H54 (cell line): ENCODE results near the gene ATP13A4.

Experiments used
- DNase-seq: peaks from one replicate; pipeline ENCODE4 v3.0.0; 2011; ENCODE audit warnings: low spot score, mixed read lengths; ENCODE audit not compliant: insufficient read length
- FAIRE-seq: peaks from 3 replicates; lab custom pipeline; 2011; peaks lifted over from hg19 to GRCh38; lab: Jason Lieb, UNC
- POLR2A ChIP-seq: IDR thresholded peaks from 2 replicates; pipeline ENCODE4 v1.6.1; 2011; ENCODE audit warnings: low read depth, mild to moderate bottlenecking, low read length

ATP13A4 gene

DNA sequence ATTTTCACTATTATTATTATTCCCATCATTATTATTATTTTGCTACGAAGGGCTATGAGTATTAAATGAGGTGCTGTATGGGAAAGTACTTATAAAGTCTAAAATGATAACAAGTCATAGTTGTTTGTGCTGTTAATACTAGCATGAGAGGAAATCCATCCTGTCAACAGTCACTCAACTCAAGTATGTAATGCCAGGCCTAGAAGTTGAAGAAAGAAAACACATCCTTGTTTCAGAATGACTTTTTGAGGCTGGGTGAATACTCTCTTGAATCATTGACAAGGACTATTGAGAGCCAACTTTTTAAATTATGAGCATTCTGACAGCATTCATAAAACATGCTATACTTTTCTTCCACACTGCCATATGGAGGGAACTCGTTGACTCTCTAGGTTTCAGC, 115.3 kb downstream of the ATP13A4 start:
- TF ChIP-seq POLR2A = no peak
- DNase-seq (no peak), FAIRE-seq (no peak)

- no peak for TF ChIP-seq POLR2A
- no peak for FAIRE-seq
- no peak for DNase-seq
Observed at GRCh38 chr3:193418576-193419373, 135.9 kb downstream of the ATP13A4 start.

GRCh38 chr3:193416629-193417028, 138.1 kb downstream of the ATP13A4 start:
- TF ChIP-seq POLR2A = no peak
- DNase-seq (no peak), FAIRE-seq (no peak)

GRCh38 chr3:193407688-193408087, 147.0 kb downstream of the ATP13A4 start:
- TF ChIP-seq POLR2A = no peak
- DNase-seq (no peak), FAIRE-seq (no peak)

GRCh38 chr3:193407112-193407511, 147.6 kb downstream of the ATP13A4 start:
- TF ChIP-seq POLR2A = no peak
- DNase-seq (no peak), FAIRE-seq (no peak)

DNA sequence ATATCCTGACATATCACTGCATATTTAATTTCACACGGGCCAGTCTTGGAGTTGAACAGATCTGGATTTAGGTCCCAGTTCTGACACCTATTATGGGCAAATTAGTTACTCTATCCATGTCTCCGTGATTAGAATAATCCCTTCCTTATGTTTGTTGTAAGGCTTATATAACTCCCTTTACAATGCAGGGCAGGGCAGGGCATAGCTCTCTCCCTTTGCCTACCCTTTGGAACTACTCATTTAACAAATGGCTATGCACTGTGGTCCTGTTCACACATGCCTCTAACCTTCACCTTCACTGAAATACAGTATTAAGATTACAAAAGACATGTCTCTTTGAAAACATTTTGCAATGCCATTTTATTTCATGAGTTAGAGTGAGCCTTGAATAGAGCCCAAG, 151.4 kb downstream of the ATP13A4 start:
- FAIRE-seq (no peak), DNase-seq (no peak)
- TF ChIP-seq POLR2A = no peak

GRCh38 chr3:193400304-193400703, 154.4 kb downstream of the ATP13A4 start:
- FAIRE-seq (no peak), DNase-seq (no peak)
- TF ChIP-seq POLR2A = no peak

DNA sequence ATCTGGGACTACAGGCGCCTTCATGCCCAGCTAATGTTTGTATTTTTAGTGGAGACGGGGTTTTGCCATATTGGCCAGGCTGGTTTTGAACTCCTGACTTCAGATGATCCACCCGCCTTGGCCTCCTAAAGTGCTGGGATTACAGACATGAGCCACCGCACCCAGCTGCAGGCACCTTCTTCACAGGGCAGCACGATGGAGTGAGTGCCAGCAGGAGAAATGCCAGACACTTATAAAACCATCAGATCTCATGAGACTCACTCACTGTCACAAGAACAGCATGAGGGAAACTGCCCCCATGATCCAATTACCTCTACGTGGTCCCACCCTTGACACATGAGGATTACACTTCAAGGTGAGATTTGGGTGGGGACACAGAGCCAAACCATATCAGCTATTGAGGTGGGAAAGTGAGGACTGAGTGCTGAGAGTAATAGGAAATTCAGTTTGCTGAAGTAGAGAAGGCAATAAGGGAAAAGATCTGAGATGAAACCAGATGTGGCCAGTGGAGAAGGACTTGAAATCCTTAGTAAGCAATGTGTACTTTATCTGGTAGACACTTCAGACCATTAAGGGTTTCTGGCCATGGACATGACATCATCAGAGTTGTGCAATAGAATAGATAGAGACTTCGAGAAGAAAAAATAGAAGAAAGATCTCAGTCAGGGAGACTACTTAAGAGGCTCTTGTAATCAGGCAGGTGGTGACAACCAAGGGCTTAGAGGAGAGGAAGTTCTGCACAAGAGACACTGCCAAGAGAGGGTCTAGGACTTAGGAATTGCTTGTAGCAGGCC, 158.0 kb downstream of the ATP13A4 start:
- DNase-seq (no peak), FAIRE-seq (no peak)
- no peak for TF ChIP-seq POLR2A

- no peak for TF ChIP-seq POLR2A
- DNase-seq (no peak), FAIRE-seq (no peak)
Observed at GRCh38 chr3:193391902-193392301, 162.8 kb downstream of the ATP13A4 start.

GRCh38 chr3:193389335-193389734, 165.4 kb downstream of the ATP13A4 start:
- no peak for DNase-seq
- no peak for FAIRE-seq

DNA sequence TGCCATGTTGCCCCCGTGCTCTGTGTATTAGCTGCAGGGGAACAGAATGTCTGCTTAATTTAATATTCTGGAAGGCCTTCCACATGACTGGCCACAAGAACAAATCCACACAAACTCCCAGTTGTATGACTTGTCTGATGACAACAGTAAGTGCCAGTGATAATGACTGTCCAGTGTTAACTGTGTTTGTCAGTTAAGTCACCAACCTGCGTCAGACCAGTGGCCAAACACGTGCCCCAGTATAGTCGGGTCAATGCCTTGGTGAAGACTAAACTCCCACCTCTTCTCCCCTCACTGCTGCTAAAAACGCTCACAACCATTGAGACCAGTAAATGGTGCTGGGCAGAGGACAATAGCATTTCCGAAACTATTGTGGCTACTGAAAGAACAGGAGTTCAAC, 166.3 kb downstream of the ATP13A4 start:
- no peak for FAIRE-seq
- DNase-seq = no peak

More at GRCh38 chr3:193389335-193389734, 165.4 kb downstream of the ATP13A4 start:
- no peak for TF ChIP-seq POLR2A

DNA sequence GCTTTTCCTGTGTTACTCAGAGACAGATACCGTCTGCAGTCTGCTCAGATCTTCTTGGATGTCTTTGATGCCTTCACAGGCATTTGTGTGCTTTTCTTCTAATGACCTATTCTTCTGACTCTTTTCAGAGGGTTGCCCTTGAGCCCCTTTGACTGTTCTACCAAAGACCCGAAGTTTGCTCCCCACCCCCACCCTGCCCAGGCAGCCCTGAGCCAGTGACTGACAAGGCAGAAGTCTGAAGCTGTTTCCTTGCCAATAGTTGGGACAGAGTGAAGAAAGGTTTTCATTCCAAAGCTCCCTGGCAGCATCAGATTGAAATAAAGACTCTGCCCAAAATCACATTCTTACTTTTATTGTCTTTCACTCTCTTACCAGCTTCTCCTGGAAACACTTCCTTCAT, 167.1 kb downstream of the ATP13A4 start:
- DNase-seq (no peak), FAIRE-seq (no peak)
- no peak for TF ChIP-seq POLR2A

More for the DNA sequence above, 166.3 kb downstream of the ATP13A4 start:
- no peak for TF ChIP-seq POLR2A

DNA sequence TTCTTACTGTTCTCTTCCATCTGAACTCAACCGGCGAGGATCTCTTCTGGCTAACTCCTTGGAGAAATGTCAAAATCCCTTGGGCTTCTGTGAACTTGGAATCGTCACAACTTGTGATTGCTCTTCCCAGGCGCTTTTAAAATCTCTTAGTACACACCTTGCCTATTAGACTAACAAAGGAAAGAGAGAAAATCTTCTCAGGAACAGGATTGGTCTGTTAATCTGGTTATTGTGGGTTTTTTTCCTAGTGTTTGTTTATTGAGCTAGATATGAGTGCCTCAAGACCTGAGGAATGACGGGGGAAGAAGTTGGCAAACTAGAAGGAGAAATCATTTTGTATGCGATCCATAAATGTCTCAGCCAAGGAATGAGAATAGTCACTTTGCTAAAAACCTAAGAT, 176.0 kb downstream of the ATP13A4 start, which contains the start of gene ATP13A5:
Gene ATP13A5, minus strand, starts transcription at position 48 of the 400 bp plus-strand sequence. Its CDS starts 28 bp downstream, at position 20.
- DNase-seq (no peak), FAIRE-seq (no peak)
- TF ChIP-seq POLR2A = no peak

- FAIRE-seq (no peak), DNase-seq (no peak)
- TF ChIP-seq POLR2A = no peak
Observed at GRCh38 chr3:193377591-193377990, 177.1 kb downstream of the ATP13A4 start.
